SJSA1 (cell line): ENCODE data around the gene CHN1. TPM values are rescaled to one million over a fixed set of nuclear protein-coding genes. Genes with fewer than 3 reads are reported as not detected.
A peak's percentile ranks its signal among the peaks of the same experiment; 100 is the strongest.

Experiments used
- DNase-seq, 2 experiments: peaks; one replicate each; pipeline ENCODE4 v3.0.0-alpha.2; 2015 to 2020; ENCODE audit warnings: low spot score in 2 of 2, low read depth in 1 of 2
- H3K27ac ChIP-seq: fragments of 250-450 bp; sonication (Bioruptor Pico); 2 replicates; pipeline ENCODE4 v1.5.1; 2020; ENCODE audit warnings: mild to moderate bottlenecking, moderate library complexity
- H3K27me3 ChIP-seq: fragments of 250-450 bp; sonication (Bioruptor Pico); replicated peaks from 2 replicates; pipeline ENCODE4 v1.5.1; 2020; ENCODE audit warnings: mild to moderate bottlenecking, moderate library complexity
- H3K36me3 ChIP-seq: fragments of 250-450 bp; sonication (Bioruptor Pico); 2 replicates; pipeline ENCODE4 v1.5.1; 2020; ENCODE audit warnings: mild to moderate bottlenecking
- H3K4me1 ChIP-seq: fragments of 250-450 bp; sonication (Bioruptor Pico); replicated peaks from 2 replicates; pipeline ENCODE4 v1.6.1; 2021; ENCODE audit warnings: mild to moderate bottlenecking
- H3K4me3 ChIP-seq: fragments of 250-450 bp; sonication (Bioruptor Pico); 2 replicates; pipeline ENCODE4 v1.5.1; 2020; ENCODE audit warnings: mild to moderate bottlenecking
- H3K9me3 ChIP-seq: fragments of 250-450 bp; sonication (Bioruptor Pico); replicated peaks from 2 replicates; pipeline ENCODE4 v1.5.1; 2020; ENCODE audit warnings: mild to moderate bottlenecking
- total RNA-seq: library from RNA; depleted of rRNA; stranded (reverse); fragments of >200 nt; shearing (Covaris generic); gene quantifications from 2 replicates; pipeline ENCODE4 v1.2.3, GENCODE V29; 2014

CHN1 gene
- total RNA-seq, 1 experiment from 2014 or later = 35.8 TPM

DNA sequence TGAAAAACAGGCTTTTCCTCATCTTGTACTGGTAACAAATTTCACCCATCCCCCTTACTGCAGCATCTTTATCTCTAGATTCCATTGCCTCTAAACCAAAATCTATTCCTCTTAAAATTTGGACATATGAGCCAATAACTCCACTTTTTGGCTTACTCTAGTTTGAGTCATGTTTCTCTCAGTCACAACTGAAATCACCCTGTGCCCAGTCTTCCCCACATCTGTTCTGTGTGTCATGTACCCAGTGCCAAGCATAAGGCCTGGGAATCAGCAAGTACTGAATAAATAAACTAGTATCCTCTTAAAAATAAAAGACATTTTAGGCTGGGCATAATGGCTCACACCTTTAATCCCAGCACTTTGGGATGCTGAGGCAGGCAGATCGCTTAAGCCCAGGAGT lies 20.8 kb upstream of the CHN1 start:
- Histone ChIP-seq H3K36me3 (no peaks in the 10 kb centered on the region), H3K9me3 (no peaks in the 10 kb centered on the region; the same call in 1 of the 2 replicates), H3K4me1 (peaks cover 8% of the 10 kb centered on the region), H3K4me3 (no peak overlapping the region), H3K27ac (no peak overlapping the region), H3K27me3 (no peaks in the 10 kb centered on the region)
- DNase-seq = no peak

DNA sequence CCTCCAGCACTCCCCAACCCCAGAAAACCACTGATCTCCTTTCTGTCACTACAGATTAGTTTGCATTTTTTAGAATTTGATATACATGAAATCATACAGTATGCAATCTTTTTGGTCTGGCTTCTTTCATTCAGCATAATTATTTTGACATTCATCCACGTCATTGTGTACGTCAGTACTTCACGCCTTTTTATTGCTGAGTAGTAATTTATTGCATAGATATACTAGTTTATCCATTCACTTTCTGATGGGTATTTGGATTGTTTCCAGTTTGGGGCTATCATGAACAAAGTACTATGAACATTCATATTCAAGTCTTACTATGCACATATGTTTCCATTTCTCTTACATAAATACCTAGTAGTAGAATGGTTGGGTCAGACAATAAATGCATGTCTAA lies 20.1 kb upstream of the CHN1 start:
- no peak for DNase-seq
- H3K4me1 ChIP-seq = peaks cover 8% of the 10 kb centered on the region
- H3K27ac ChIP-seq = no peak overlapping the region
- H3K27me3 ChIP-seq = no peaks in the 10 kb centered on the region
- H3K4me3 ChIP-seq = no peak overlapping the region
- H3K9me3 ChIP-seq = no peaks in the 10 kb centered on the region; the same call in 1 of the 2 replicates
- no peaks in the 10 kb centered on the region for H3K36me3 ChIP-seq

DNA sequence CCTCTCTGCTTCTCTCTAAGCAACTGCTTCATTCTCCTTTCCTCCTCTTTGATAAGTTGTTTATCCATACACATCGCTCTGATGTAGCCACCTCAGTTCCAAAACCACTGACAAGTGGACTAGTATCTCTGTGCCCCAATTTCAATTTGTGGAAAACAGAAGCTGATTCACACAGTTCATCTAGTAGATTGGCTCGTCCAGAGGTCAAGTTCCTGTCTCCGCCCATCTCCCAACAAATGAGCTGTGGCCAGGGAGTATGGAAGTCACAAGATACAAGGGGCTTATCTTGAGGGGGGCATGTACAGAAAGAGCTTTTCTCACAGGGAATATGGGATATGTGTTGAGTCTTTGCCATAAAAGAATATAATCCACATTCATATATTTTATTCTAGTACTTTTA lies 17.7 kb upstream of the CHN1 start:
- Histone ChIP-seq H3K27ac (no peak overlapping the region), H3K27me3 (no peaks in the 10 kb centered on the region), H3K36me3 (no peaks in the 10 kb centered on the region), H3K4me3 (no peak overlapping the region), H3K9me3 (no peaks in the 10 kb centered on the region; the same call in 1 of the 2 replicates), H3K4me1 (peaks cover 4% of the 10 kb centered on the region)
- DNase-seq = no peak

DNA sequence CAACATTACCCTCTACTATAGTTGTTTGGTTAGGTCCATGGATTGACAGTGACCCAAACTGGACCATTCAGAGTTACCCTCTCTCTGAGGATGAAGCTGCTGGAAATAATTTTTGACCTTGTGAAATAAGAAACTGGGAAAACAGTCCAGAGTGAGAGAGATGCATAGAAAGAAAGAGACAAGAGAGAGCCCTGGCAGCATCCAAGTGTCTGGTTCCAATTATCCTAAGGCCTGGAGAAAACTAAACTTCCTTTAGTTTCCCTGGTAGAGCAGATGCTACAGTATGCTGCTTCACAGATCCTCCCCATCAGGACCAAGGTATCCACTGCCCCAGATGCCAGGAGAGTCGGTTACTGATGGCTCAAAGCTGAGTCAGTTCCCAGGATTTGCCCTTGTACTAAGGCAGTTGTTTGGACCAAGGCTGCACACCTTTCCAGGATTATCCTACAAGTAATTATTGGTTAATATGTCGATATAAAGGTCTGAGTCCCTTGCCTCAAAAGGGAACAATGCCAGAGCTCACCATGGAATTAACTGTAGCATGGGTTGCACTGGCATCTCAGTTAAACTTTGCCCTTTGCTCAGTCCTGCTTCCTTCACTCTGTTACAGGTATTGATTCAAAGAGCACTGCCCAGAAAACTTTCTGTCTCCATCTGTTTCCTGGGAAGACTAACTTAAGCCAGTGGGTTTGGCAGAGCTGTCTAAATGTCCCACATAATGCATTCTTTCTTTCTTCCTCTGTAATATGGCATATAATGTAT lies 14.6 kb upstream of the CHN1 start:
- no peaks in the 10 kb centered on the region; the same call in 1 of the 2 replicates for H3K9me3 ChIP-seq
- no peak overlapping the region for H3K4me3 ChIP-seq
- H3K27ac ChIP-seq = no peak overlapping the region
- DNase-seq = no peak
- no peaks in the 10 kb centered on the region for H3K36me3 ChIP-seq
- no peaks in the 10 kb centered on the region for H3K27me3 ChIP-seq
- no peaks in the 10 kb centered on the region for H3K4me1 ChIP-seq

DNA sequence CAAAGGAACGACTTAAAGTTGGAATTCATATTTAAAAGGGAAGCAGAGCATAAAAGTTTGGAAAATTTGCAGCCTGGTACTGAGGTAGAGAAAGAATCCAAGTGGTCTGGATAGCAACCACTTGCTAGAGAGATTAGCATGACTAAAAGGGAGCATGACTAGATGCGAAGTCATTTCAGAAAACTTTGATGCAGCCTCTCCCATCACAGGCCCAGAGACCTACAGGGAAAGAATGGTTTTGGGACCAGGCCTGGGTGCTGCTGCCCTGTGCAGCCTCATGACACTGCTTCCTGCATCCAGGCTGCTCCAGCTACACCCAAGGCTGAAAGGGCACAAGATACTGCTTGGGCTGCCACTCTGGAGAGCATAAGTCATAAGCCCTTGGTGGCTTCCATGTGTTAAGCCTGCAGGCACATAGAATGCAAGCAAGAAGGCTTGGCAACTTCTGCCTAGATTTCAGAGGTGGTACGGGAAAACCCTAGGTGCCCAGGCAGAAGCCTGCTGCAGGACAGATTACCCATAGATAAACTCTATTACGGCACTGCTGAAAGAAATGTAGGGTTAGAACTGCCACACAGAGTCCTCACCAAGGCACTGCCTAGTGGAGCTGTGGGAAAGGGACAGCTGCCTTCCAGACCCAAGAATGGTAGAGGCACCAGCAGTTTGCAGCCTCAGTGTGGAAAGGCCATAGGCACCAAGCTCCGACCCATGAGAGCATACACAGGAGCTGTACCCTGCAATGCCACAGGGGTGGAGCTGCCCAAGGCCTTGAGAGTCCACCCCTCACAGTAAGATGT lies 12.6 kb upstream of the CHN1 start:
- H3K4me1 ChIP-seq = no peaks in the 10 kb centered on the region
- no peaks in the 10 kb centered on the region; the same call in 1 of the 2 replicates for H3K9me3 ChIP-seq
- H3K36me3 ChIP-seq = no peaks in the 10 kb centered on the region
- H3K4me3 ChIP-seq = no peak overlapping the region
- DNase-seq = no peak
- H3K27ac ChIP-seq = no peak overlapping the region
- no peaks in the 10 kb centered on the region for H3K27me3 ChIP-seq

DNA sequence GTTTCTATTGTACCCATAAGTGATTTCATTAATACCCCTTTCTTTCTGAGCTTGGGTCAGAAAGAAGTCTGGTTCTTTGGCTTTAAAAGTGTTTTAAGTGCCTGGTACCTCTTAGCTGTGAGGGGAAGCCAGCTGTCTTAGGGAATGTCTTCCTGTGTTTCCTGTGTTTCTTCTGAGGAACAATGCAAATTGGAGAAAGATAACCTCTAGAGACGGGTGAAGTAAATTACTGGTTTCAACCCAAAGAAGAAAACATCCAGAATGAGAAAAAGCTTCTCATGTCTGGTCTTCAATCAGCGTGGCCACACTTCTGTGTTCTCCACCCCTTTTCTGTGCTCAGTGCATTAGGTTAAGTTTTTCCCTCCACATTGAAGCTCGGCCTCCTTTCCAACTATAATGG lies 10.2 kb upstream of the CHN1 start:
- Histone ChIP-seq H3K36me3 (no peaks in the 10 kb centered on the region), H3K9me3 (no peaks in the 10 kb centered on the region), H3K27ac (no peak overlapping the region), H3K4me3 (no peak overlapping the region), H3K4me1 (no peaks in the 10 kb centered on the region), H3K27me3 (no peaks in the 10 kb centered on the region)
- no peak for DNase-seq

DNA sequence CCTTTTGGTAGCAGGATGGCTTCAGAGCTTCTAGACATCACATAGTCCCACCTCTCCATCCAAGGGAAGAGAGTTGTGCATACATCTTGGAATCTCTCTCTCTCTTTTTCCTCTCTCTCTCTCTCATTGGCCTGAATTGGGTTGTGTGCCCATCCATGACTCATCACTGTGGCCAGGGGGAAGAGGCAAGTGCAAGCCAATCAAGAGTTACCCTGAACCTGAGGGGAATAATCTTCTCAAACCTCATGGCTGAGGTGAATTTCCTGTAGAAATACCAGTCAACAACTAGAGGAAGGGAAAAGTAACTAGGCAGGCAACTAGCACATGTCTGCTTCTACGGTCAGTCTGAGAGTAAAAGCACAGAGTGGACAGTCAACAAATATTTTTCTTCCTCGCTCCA lies 7.3 kb upstream of the CHN1 start:
- no peaks in the 10 kb centered on the region for H3K9me3 ChIP-seq
- no peaks in the 10 kb centered on the region for H3K36me3 ChIP-seq
- H3K4me1 ChIP-seq = peaks cover 8% of the 10 kb centered on the region
- no peak overlapping the region for H3K4me3 ChIP-seq
- H3K27me3 ChIP-seq = peaks cover 10% of the 10 kb centered on the region
- no peak for DNase-seq
- H3K27ac ChIP-seq = no peak overlapping the region

DNA sequence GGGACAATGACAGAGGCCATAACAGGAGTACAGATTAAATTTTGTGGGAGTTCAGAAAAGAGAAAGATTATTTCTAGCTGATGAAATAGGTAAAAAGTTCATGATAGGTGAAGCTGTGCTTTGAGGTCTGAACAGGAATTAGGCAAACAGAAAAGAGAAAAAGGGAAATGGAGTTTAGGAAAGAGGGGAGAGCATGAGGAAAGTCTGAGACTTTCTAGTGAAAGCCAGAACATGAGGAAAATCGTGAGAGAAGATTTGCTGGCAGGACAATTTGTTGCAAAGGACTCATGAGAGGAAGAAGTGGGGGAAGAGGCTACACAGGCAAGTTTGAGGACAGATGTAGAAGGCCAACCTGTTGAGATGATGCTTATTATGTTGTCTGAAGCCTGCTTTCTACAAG lies 6.3 kb upstream of the CHN1 start:
- Histone ChIP-seq H3K27me3 (peaks cover 20% of the 10 kb centered on the region), H3K36me3 (no peaks in the 10 kb centered on the region), H3K27ac (no peak overlapping the region), H3K4me1 (peaks cover 12% of the 10 kb centered on the region), H3K9me3 (no peaks in the 10 kb centered on the region), H3K4me3 (no peak overlapping the region)
- no peak for DNase-seq

DNA sequence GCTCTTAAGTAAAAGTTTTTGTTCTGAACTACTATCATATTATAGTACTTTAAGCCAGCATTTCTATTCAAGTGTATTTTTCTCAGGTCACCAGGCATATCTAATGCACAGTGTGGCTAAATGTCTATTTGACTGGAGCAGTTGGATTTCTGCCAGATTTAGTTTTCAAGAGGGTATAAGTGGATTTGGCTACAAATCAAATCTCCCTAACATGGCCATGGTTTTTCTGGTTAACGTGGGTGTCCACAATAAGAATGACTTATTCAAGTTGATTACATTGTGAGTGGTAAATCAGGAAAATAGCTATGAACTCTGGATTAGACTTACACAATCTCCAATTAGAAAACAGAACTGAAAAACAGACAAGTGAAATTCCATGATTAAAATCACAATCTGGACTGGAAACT lies 5.7 kb upstream of the CHN1 start:
- Histone ChIP-seq H3K9me3 (no peaks in the 10 kb centered on the region), H3K36me3 (no peaks in the 10 kb centered on the region), H3K27me3 (peaks cover 27% of the 10 kb centered on the region), H3K27ac (no peak overlapping the region), H3K4me1 (peaks cover 12% of the 10 kb centered on the region), H3K4me3 (no peak overlapping the region)
- no peak for DNase-seq

DNA sequence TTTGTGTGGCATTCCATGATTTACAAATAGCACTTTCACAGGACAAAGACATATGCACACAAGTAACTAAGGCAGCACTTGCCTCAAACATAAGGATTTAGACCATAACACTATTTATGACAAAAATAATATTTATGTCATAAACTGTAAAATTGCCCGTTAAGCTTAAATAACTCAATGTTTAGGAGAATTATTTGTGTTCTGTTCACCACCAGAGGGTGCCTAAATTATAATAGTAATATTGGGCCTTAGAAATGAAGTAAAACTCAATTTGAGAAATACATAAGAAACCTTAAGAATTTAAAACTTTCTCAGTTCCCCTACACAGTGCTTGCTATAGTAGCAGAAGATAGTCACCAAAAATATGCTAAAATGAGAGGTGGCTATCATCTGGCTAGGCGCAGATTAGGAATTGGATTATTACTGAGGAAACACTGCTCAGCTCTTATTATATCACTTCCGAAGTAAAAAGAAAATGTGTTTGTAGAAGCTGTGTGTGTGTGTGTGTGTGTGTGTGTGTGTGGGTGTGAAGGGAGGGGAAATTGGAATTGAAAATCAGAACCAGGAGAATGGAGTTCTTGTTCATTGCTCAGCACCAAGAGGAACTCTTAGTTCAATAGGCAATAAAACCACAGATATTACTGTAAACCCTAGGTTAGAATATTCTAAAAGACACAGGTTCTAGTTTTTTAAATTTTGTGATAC lies 4.9 kb upstream of the CHN1 start:
- Histone ChIP-seq H3K27me3 (peaks cover 34% of the 10 kb centered on the region), H3K4me3 (no peak overlapping the region), H3K36me3 (no peaks in the 10 kb centered on the region), H3K9me3 (0 out of 2 replicates have a peak, but pooled peaks cover under 1% of the 10 kb centered on the region), H3K4me1 (peaks cover 20% of the 10 kb centered on the region), H3K27ac (no peak overlapping the region)
- DNase-seq = no peak

DNA sequence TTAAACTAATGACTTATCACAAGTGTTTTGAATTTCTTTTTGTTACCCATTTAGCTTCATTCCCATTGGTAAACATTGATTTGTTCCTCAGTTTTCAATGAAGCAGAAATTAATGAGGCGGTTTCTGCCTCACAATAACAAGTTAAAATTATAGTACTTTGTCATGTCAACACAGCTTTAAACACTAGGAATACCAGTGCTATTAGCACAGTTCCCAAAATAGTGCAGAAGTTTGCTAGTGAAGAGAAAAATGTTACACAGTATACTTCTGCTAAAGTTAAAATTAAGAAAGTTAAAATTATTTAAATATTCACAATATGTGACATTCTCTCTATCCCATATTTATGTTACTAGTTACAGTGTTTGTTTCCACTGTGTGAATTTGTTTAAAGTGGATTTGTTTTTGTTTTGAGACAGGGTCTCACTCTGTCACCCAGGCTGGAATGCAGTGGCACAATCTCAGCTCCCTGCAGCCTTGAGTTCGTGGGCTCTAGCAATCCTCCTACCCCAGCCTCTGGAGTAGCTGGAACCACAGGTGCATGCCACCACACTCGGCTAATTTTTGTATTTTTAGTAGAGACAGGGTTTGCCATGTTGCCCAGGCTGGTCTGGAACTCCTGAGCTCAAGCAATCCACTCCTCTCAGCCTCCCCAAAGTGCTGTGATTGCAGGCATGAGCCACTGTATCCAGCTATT lies 3.8 kb upstream of the CHN1 start:
- Histone ChIP-seq H3K4me1 (peaks cover 22% of the 10 kb centered on the region), H3K27me3 (peaks cover 42% of the 10 kb centered on the region), H3K4me3 (no peak overlapping the region), H3K36me3 (no peaks in the 10 kb centered on the region), H3K9me3 (0 out of 2 replicates have a peak, but pooled peaks cover 3% of the 10 kb centered on the region), H3K27ac (no peak overlapping the region)
- DNase-seq = no peak

DNA sequence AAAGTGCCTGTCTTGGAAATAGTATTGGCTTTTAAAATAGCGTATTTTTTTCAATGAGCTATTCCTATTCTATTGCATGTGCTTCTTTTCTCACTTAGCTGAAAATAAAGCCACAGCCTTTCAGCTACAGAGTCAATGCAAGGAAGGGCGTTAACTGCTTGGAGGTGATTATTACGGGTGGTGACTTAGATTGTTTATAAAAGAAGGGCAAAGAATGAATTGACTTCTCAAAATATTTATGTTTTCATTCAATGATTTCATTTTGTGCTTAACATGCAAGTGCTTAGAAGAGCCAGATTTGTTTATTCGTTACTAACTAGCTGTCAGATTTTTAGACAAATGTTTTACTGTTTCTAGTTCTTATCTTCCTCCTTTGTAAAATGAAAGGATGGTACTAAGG lies 2.8 kb upstream of the CHN1 start:
- Histone ChIP-seq H3K9me3 (0 out of 2 replicates have a peak, but pooled peaks cover 3% of the 10 kb centered on the region), H3K27ac (no peak overlapping the region), H3K4me3 (no peak overlapping the region), H3K27me3 (peaks cover 50% of the 10 kb centered on the region), H3K36me3 (no peaks in the 10 kb centered on the region), H3K4me1 (peaks cover 22% of the 10 kb centered on the region)
- peak in 1 of 2 experiments; percentile 43 for DNase-seq

DNA sequence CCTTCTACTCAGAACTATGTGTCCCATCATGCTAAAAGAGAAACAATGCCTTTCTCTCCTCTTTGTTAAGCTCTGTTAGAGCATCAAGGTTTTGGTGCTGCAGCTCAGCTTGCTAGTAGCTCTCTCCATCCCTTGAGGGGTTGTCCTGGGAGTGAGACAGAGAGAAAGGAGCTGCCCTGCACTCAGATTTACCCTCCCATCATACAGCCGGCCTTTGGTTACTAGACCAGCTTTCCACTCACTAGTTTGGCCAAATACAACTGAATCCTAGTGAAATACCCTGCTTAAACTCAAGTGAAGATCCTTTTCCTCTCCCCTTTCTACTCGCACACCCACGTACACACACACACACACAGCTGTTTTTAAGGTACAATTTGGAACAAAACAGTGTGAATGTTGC lies 2.3 kb upstream of the CHN1 start:
- no peaks in the 10 kb centered on the region for H3K36me3 ChIP-seq
- H3K9me3 ChIP-seq = 0 out of 2 replicates have a peak, but pooled peaks cover 3% of the 10 kb centered on the region
- peaks cover 55% of the 10 kb centered on the region for H3K27me3 ChIP-seq
- H3K27ac ChIP-seq = no peak overlapping the region
- no peak overlapping the region for H3K4me3 ChIP-seq
- no peak for DNase-seq
- peaks cover 22% of the 10 kb centered on the region for H3K4me1 ChIP-seq
